DOHH2 (cell line): ENCODE results near the gene RIBC2.

Experiments used
- CTCF ChIP-seq: fragments of 200-600 bp; sonication (generic); IDR thresholded peaks from one replicate; pipeline ENCODE4 v1.5.1; 2014; ENCODE audit warnings: antibody characterized with exemption, mild to moderate bottlenecking, low read depth, low read length; ENCODE audit not compliant: poor library complexity, severe bottlenecking
- EZH2phosphoT487 ChIP-seq: fragments of 200-600 bp; sonication (generic); IDR thresholded peaks from 2 replicates; pipeline ENCODE4 v1.6.1; 2017; ENCODE audit warnings: borderline replicate concordance, mild to moderate bottlenecking, antibody characterized with exemption, low read length, moderate library complexity, mixed read lengths

DNA sequence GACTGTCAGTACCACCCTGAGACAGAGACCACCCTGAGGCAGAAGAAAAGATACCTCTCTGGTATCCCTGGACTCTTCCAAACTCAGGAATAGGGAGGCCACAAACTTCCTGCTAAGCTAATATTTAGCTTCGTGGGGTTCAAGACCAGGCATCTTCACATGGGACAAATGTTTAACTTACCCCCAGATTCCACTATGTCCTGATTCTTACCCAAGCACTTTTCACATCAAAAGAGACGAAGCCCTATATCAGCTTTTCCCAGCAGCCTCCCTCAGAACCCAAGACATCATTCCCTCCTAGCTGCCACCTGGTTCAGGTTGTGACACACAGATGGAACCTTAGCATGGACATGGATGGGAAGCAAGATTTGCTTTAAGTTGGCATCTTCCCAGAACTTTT, 32.1 kb upstream of the RIBC2 start:
- TF ChIP-seq CTCF: no peak
- no peak for TF ChIP-seq EZH2phosphoT487
